Measurements from ENCODE around the gene RNASE9.

GRCh38 chr14:20557212-20557542 is 3.7 kb downstream of the RNASE9 start:
- TF ChIP-seq CTCF (conservative IDR thresholded peaks at IDR 0.05; ENCODE audit: low read length) (no peak), EZH2phosphoT487 (IDR thresholded peaks at IDR 0.05; ENCODE audit: borderline replicate concordance) (no peak)

All from Loucy (cell line).